Measurements from ENCODE around the gene LRFN4.

- TF ChIP-seq, protein P1, sequence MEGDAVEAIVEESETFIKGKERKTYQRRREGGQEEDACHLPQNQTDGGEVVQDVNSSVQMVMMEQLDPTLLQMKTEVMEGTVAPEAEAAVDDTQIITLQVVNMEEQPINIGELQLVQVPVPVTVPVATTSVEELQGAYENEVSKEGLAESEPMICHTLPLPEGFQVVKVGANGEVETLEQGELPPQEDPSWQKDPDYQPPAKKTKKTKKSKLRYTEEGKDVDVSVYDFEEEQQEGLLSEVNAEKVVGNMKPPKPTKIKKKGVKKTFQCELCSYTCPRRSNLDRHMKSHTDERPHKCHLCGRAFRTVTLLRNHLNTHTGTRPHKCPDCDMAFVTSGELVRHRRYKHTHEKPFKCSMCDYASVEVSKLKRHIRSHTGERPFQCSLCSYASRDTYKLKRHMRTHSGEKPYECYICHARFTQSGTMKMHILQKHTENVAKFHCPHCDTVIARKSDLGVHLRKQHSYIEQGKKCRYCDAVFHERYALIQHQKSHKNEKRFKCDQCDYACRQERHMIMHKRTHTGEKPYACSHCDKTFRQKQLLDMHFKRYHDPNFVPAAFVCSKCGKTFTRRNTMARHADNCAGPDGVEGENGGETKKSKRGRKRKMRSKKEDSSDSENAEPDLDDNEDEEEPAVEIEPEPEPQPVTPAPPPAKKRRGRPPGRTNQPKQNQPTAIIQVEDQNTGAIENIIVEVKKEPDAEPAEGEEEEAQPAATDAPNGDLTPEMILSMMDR (IDR thresholded peaks at IDR 0.05) = no peak
- no peak for TF ChIP-seq POLR2A (IDR thresholded peaks at IDR 0.05)
Observed at GRCh38 chr11:66848671-66849500, 8.0 kb upstream of the LRFN4 start.

All from lower leg skin (tissue), 3 donors.